Liver (tissue), 3 donors: ENCODE data around the gene NISCH.

Experiments
- ATF3 ChIP-seq: IDR thresholded peaks from 2 replicates; pipeline ENCODE4 v1.6.1; 2016; ENCODE audit warnings: antibody characterized with exemption
- FOXA1 ChIP-seq: IDR thresholded peaks from 2 replicates; pipeline ENCODE4 v1.6.1; 2016; ENCODE audit warnings: antibody characterized with exemption
- JUND ChIP-seq, 2 donors: IDR thresholded peaks; 2 replicates each; pipeline ENCODE4 v1.6.1; 2016; ENCODE audit warnings: antibody characterized with exemption in 2 of 2
- REST ChIP-seq: IDR thresholded peaks from 2 replicates; pipeline ENCODE4 v1.6.1; 2016; ENCODE audit warnings: antibody characterized with exemption, mild to moderate bottlenecking
- TAF1 ChIP-seq: conservative IDR thresholded peaks from 2 replicates; pipeline ENCODE4 v1.6.1; 2016; ENCODE audit warnings: antibody characterized with exemption, mild to moderate bottlenecking
- YY1 ChIP-seq: IDR thresholded peaks from 2 replicates; pipeline ENCODE4 v1.6.1; 2016; ENCODE audit warnings: antibody characterized with exemption, mild to moderate bottlenecking
- ZBTB33 ChIP-seq: IDR thresholded peaks from 2 replicates; pipeline ENCODE4 v1.6.1; 2016; ENCODE audit warnings: antibody characterized with exemption
- TF ChIP-seq, protein P1 (sequence below): fragments of 150-350 bp; IDR thresholded peaks from 2 replicates; pipeline ENCODE4 v1.5.1; 2017; ENCODE audit warnings: improper control_type of control experiment, low read depth, low read length; ENCODE audit not compliant: missing input control
- donor health status: healthy.
- donor health status: healthy.

DNA sequence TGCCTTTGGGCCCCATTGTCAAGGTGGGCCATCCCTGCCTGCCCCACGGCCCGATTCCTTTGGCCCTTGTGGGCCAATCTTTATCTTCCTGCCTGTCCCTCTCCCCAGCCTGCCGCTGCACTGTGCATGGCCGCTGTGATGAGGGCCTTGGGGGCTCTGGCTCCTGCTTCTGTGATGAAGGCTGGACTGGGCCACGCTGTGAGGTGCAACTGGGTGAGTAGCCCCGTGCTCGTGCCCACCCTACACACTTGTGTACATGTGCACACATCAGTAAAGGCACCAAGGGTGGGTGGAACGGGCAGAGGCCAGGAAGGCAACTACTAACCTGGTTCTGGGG, 66.1 kb downstream of the NISCH start:
- TF ChIP-seq, protein P1, sequence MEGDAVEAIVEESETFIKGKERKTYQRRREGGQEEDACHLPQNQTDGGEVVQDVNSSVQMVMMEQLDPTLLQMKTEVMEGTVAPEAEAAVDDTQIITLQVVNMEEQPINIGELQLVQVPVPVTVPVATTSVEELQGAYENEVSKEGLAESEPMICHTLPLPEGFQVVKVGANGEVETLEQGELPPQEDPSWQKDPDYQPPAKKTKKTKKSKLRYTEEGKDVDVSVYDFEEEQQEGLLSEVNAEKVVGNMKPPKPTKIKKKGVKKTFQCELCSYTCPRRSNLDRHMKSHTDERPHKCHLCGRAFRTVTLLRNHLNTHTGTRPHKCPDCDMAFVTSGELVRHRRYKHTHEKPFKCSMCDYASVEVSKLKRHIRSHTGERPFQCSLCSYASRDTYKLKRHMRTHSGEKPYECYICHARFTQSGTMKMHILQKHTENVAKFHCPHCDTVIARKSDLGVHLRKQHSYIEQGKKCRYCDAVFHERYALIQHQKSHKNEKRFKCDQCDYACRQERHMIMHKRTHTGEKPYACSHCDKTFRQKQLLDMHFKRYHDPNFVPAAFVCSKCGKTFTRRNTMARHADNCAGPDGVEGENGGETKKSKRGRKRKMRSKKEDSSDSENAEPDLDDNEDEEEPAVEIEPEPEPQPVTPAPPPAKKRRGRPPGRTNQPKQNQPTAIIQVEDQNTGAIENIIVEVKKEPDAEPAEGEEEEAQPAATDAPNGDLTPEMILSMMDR, result no peak
- no peak for TF ChIP-seq TAF1
- no peak for TF ChIP-seq REST
- TF ChIP-seq FOXA1, result no peak
- TF ChIP-seq YY1, result no peak
- no peak for TF ChIP-seq ATF3
- TF ChIP-seq ZBTB33, result no peak
- no peak for TF ChIP-seq JUND (IDR thresholded peaks at IDR 0.05)
